OCI-LY7 (cell line): ENCODE results near the gene CDK6. TPM values are rescaled to one million over a fixed set of nuclear protein-coding genes. Genes with fewer than 3 reads are reported as not detected.

Experiments used
- BruUV-seq: library from RNA; stranded (reverse); fragments of 400-500 nt; replicated peaks from 2 replicates; lab custom pipeline; 2021; lab: Mats Ljungman, UMichigan
- CTCF ChIA-PET: fragments of 300-600 bp; sonication (Branson Sonifier 250); formaldehyde crosslinking; loops from one replicate; lab custom pipeline; 2022; ENCODE audit warnings: antibody characterized with exemption; ENCODE audit not compliant: unreplicated experiment; lab: Charles Lee
- POLR2A ChIA-PET: fragments of 300-600 bp; sonication (Branson Sonifier 250); formaldehyde crosslinking; loops from one replicate; lab custom pipeline; 2022; ENCODE audit warnings: antibody characterized with exemption; lab: Charles Lee
- DNase-seq: peaks from one replicate; pipeline ENCODE4 v3.0.0-alpha.2; 2015; ENCODE audit warnings: low spot score
- H2AFZ ChIP-seq: fragments of 200-600 bp; sonication (generic), shearing (Covaris generic); 2 replicates; pipeline ENCODE4 v1.6.1; 2014; ENCODE audit warnings: mild to moderate bottlenecking, antibody characterized with exemption, low read length, moderate library complexity
- H3K27ac ChIP-seq: fragments of 200-600 bp; sonication (generic); 2 replicates; pipeline ENCODE4 v1.5.1; 2014; ENCODE audit warnings: mixed run types, low read depth, mild to moderate bottlenecking, moderate library complexity, low read length, inconsistent platforms; ENCODE audit not compliant: poor library complexity, severe bottlenecking
- H3K36me3 ChIP-seq: fragments of 200-600 bp; sonication (generic); 2 replicates; pipeline ENCODE4 v1.6.1; 2014; ENCODE audit warnings: mild to moderate bottlenecking, antibody characterized with exemption, low read length, moderate library complexity, mixed read lengths; ENCODE audit not compliant: insufficient read depth
- H3K4me1 ChIP-seq: fragments of 200-600 bp; sonication (generic); 2 replicates; pipeline ENCODE4 v1.5.1; 2014; ENCODE audit warnings: mild to moderate bottlenecking, low read length; ENCODE audit not compliant: insufficient read depth, poor library complexity, severe bottlenecking
- H3K4me2 ChIP-seq: fragments of 200-600 bp; sonication (generic); 2 replicates; pipeline ENCODE4 v1.6.1; 2014; ENCODE audit warnings: mild to moderate bottlenecking, low read length
- H3K4me3 ChIP-seq: fragments of 200-600 bp; sonication (generic); 2 replicates; pipeline ENCODE4 v1.5.1; 2014; ENCODE audit warnings: mild to moderate bottlenecking, low read depth, low read length; ENCODE audit not compliant: poor library complexity, severe bottlenecking
- H3K79me2 ChIP-seq: fragments of 200-600 bp; sonication (generic); 2 replicates; pipeline ENCODE4 v1.6.1; 2016; ENCODE audit warnings: low read depth, mild to moderate bottlenecking, low read length, moderate library complexity, mixed read lengths; ENCODE audit not compliant: insufficient read depth
- H3K9me2 ChIP-seq: fragments of 200-600 bp; sonication (generic); 2 replicates; pipeline ENCODE4 v1.6.1; 2016; ENCODE audit warnings: mild to moderate bottlenecking, low read length, mixed read lengths; ENCODE audit not compliant: insufficient read depth
- H3K9me3 ChIP-seq: fragments of 200-600 bp; sonication (generic); 2 replicates; pipeline ENCODE4 v1.6.1; 2014; ENCODE audit warnings: mild to moderate bottlenecking, mixed run types, low read length, mixed read lengths
- H4K20me1 ChIP-seq: fragments of 200-600 bp; sonication (generic); 2 replicates; pipeline ENCODE4 v1.6.1; 2014; ENCODE audit warnings: mild to moderate bottlenecking, antibody characterized with exemption, low read length, moderate library complexity, mixed read lengths; ENCODE audit not compliant: insufficient read depth
- CTCF ChIP-seq: fragments of 200-600 bp; sonication (generic); conservative IDR thresholded peaks from 2 replicates; pipeline ENCODE4 v1.5.1; 2014; ENCODE audit warnings: mild to moderate bottlenecking, antibody characterized with exemption, low read length, moderate library complexity, mixed read lengths
- EZH2phosphoT487 ChIP-seq: fragments of 200-600 bp; sonication (generic); IDR thresholded peaks from 2 replicates; pipeline ENCODE4 v1.6.1; 2018; ENCODE audit warnings: low read depth, borderline replicate concordance, mild to moderate bottlenecking, mixed run types, antibody characterized with exemption, low read length, moderate library complexity, mixed read lengths
- intact Hi-C: fragments of 100-400 bp; cut with micrococcal nuclease; formaldehyde crosslinking; loops from one replicate; pipeline ENCODE4 v1.10.0; 2022; ENCODE audit not compliant: unreplicated experiment
- total RNA-seq, 2 experiments: library from RNA; depleted of rRNA in 1 of 2; stranded (reverse); fragments of >200 nt in 1 of 2; shearing (Covaris generic) in 1 of 2; gene quantifications; 2 replicates each; pipeline ENCODE4 v1.2.3, GENCODE V29; 2014 to 2022

The CDK6 gene
- total RNA-seq, 2 experiments from 2014 or later = 35.5 to 44.1 TPM

GRCh38 chr7:92684274-92684673 is 152.1 kb downstream of the CDK6 start:
- H3K4me1 ChIP-seq = no peaks in the 10 kb centered on the region
- H3K27ac ChIP-seq = no peak overlapping the region
- no peak for DNase-seq
- H3K9me2 ChIP-seq = no peaks in the 10 kb centered on the region
- H3K79me2 ChIP-seq = no peaks in the 10 kb centered on the region
- BruUV-seq = no TSS peak
- intact Hi-C loops = no loop called here
- H3K4me2 ChIP-seq = no peak overlapping the region
- CTCF ChIA-PET = no interaction called here
- H2AFZ ChIP-seq = no peak overlapping the region
- H3K9me3 ChIP-seq = no peaks in the 10 kb centered on the region
- POLR2A ChIA-PET = no interaction called here
- no peak for TF ChIP-seq EZH2phosphoT487
- no peaks in the 10 kb centered on the region; the same call in 1 of the 2 replicates for H3K36me3 ChIP-seq
- no peaks in the 10 kb centered on the region for H4K20me1 ChIP-seq
- no peak overlapping the region for H3K4me3 ChIP-seq

- CTCF ChIA-PET = no interaction called here
- Histone ChIP-seq H3K27ac (no peak overlapping the region), H2AFZ (no peak overlapping the region), H3K9me2 (no peaks in the 10 kb centered on the region), H3K79me2 (no peaks in the 10 kb centered on the region), H3K4me1 (no peaks in the 10 kb centered on the region), H3K36me3 (peaks cover 5% of the 10 kb centered on the region; the same call in 1 of the 2 replicates), H3K9me3 (no peaks in the 10 kb centered on the region), H3K4me2 (no peak overlapping the region), H3K4me3 (no peak overlapping the region), H4K20me1 (no peaks in the 10 kb centered on the region)
- TF ChIP-seq CTCF (no peak), EZH2phosphoT487 (no peak)
- POLR2A ChIA-PET = no interaction called here
- no TSS peak for BruUV-seq
- intact Hi-C loops = no loop called here
- DNase-seq = no peak
Observed at GRCh38 chr7:92682903-92683539, 153.4 kb downstream of the CDK6 start.

GRCh38 chr7:92682330-92682729 is 154.0 kb downstream of the CDK6 start:
- POLR2A ChIA-PET = no interaction called here
- H3K9me2 ChIP-seq = no peaks in the 10 kb centered on the region
- no peak overlapping the region for H3K27ac ChIP-seq
- H3K4me2 ChIP-seq = no peak overlapping the region
- H2AFZ ChIP-seq = no peak overlapping the region
- no peak overlapping the region for H3K4me3 ChIP-seq
- no peak for DNase-seq
- no peaks in the 10 kb centered on the region for H3K79me2 ChIP-seq
- no peaks in the 10 kb centered on the region for H4K20me1 ChIP-seq
- TF ChIP-seq EZH2phosphoT487 = no peak
- TF ChIP-seq CTCF = no peak
- H3K9me3 ChIP-seq = no peaks in the 10 kb centered on the region
- CTCF ChIA-PET = no interaction called here
- H3K4me1 ChIP-seq = no peaks in the 10 kb centered on the region
- no TSS peak for BruUV-seq
- intact Hi-C loops = no loop called here
- H3K36me3 ChIP-seq = 0 out of 2 replicates have a peak, but pooled peaks cover 5% of the 10 kb centered on the region
